GM12878 (cell line): ENCODE data around the gene TRABD2A. TPM values are rescaled to one million over a fixed set of nuclear protein-coding genes. Genes with fewer than 3 reads are reported as not detected.

Source experiments
- ATAC-seq: fragments of 200-7000 bp; cut with Tn5 transposase; 3 replicates; pipeline ENCODE4 v1.9.1; 2020; ENCODE audit warnings: mild to moderate bottlenecking, moderate library complexity
- BruUV-seq: library from RNA; stranded (reverse); fragments of 400-500 nt; replicated peaks from 2 replicates; lab custom pipeline; 2021; lab: Mats Ljungman, UMichigan
- CTCF ChIA-PET: fragments of 300-600 bp; sonication (Branson Sonifier 250); formaldehyde crosslinking; extraction: SDS; loops from one replicate; lab custom pipeline; 2021; ENCODE audit warnings: inconsistent platforms; lab: Yijun Ruan, JAX
- POLR2A ChIA-PET: fragments of 350-600 bp; formaldehyde crosslinking; extraction: SDS; loops from one replicate; lab custom pipeline; 2021; ENCODE audit warnings: inconsistent platforms; lab: Charles Lee
- RAD21 ChIA-PET: fragments of 300-600 bp; sonication (Branson Sonifier 250); formaldehyde crosslinking; loops from one replicate; lab custom pipeline; 2023; ENCODE audit warnings: antibody characterized with exemption; ENCODE audit not compliant: unreplicated experiment; lab: Charles Lee
- SMC1A ChIA-PET: fragments of 300-600 bp; sonication (Branson Sonifier 250); formaldehyde crosslinking; loops from one replicate; lab custom pipeline; 2023; ENCODE audit not compliant: unreplicated experiment, uncharacterized antibody; lab: Charles Lee
- DNase-seq: peaks from one replicate; pipeline ENCODE4 v3.0.0-alpha.2; 2011; ENCODE audit warnings: low read depth, low spot score
- FAIRE-seq: peaks from 3 replicates; lab custom pipeline; 2011; peaks lifted over from hg19 to GRCh38; lab: Jason Lieb, UNC
- H2AFZ ChIP-seq: 2 replicates; pipeline ENCODE4 v1.6.0; 2011; ENCODE audit warnings: low read depth, low read length, control low read depth; ENCODE audit not compliant: control insufficient read depth
- H3K27ac ChIP-seq: 2 replicates; pipeline ENCODE4 v1.5.1; 2011; ENCODE audit warnings: control low read depth; ENCODE audit not compliant: control insufficient read depth, insufficient read depth
- H3K27me3 ChIP-seq, 2 experiments: replicated peaks in 1 of 2; 2 replicates each; pipeline versions ENCODE4 v1.6.0 to v1.6.1; 2011; ENCODE audit warnings: low read length in 1 of 2; ENCODE audit not compliant: control insufficient read depth in 2 of 2, insufficient read depth in 2 of 2
- H3K36me3 ChIP-seq, 2 experiments: 2 replicates each; pipeline ENCODE4 v1.5.1; 2011; ENCODE audit warnings: low read length in 1 of 2; ENCODE audit not compliant: control insufficient read depth in 2 of 2, insufficient read depth in 2 of 2
- H3K4me1 ChIP-seq: 2 replicates; pipeline ENCODE4 v1.6.1; 2011; ENCODE audit warnings: mild to moderate bottlenecking, low read length, moderate library complexity, mixed read lengths; ENCODE audit not compliant: control insufficient read depth, insufficient read depth
- H3K4me2 ChIP-seq: 2 replicates; pipeline ENCODE4 v1.6.0; 2011; ENCODE audit warnings: control low read depth; ENCODE audit not compliant: control insufficient read depth, insufficient read depth
- H3K4me3 ChIP-seq: fragments of 200-600 bp; sonication (generic); 2 replicates; pipeline ENCODE4 v1.5.1; 2016
- H3K79me2 ChIP-seq: 2 replicates; pipeline ENCODE4 v1.6.0; 2011; ENCODE audit warnings: low read length; ENCODE audit not compliant: control insufficient read depth, insufficient read depth
- H3K9ac ChIP-seq: 2 replicates; pipeline ENCODE4 v1.8.0; 2011; ENCODE audit warnings: low read length, control low read depth, mixed read lengths; ENCODE audit not compliant: control insufficient read depth, insufficient read depth
- H3K9me3 ChIP-seq: replicated peaks from 3 replicates; pipeline ENCODE4 v1.5.1; 2011; ENCODE audit warnings: mild to moderate bottlenecking, low read length; ENCODE audit not compliant: control insufficient read depth, insufficient read depth
- H4K20me1 ChIP-seq: 2 replicates; pipeline ENCODE4 v1.6.0; 2011; ENCODE audit not compliant: control insufficient read depth, insufficient read depth
- CBX3 ChIP-seq: fragments of 200-600 bp; sonication (generic); IDR thresholded peaks from 2 replicates; pipeline ENCODE4 v1.6.1; 2016; ENCODE audit warnings: low read depth, borderline replicate concordance
- CHD1 ChIP-seq: IDR thresholded peaks from 2 replicates; pipeline ENCODE4 v1.6.1; 2012; ENCODE audit warnings: low read depth, low read length, improper control_type of control experiment
- FOXM1 ChIP-seq: IDR thresholded peaks from 2 replicates; pipeline ENCODE4 v1.6.1; 2012; ENCODE audit warnings: low read depth, mild to moderate bottlenecking, inconsistent platforms, low read length, moderate library complexity
- HDGF ChIP-seq: fragments of 450-650 bp; IDR thresholded peaks from 2 replicates; pipeline ENCODE4 v1.6.1; 2016; ENCODE audit warnings: antibody characterized with exemption
- JUND ChIP-seq: IDR thresholded peaks from 2 replicates; pipeline ENCODE4 v1.6.1; 2012; ENCODE audit warnings: low read depth, mild to moderate bottlenecking, low read length, improper control_type of control experiment, moderate library complexity
- KLF5 ChIP-seq: fragments of 450-650 bp; IDR thresholded peaks from 2 replicates; pipeline ENCODE4 v1.6.1; 2014; ENCODE audit warnings: mild to moderate bottlenecking; ENCODE audit not compliant: partially characterized antibody
- SMAD5 ChIP-seq: IDR thresholded peaks from 2 replicates; pipeline ENCODE4 v1.6.1; 2016; ENCODE audit warnings: antibody characterized with exemption, low read depth
- TCF7 ChIP-seq: IDR thresholded peaks from 2 replicates; pipeline ENCODE4 v1.6.1; 2014; ENCODE audit warnings: antibody characterized with exemption, borderline replicate concordance
- YY1 ChIP-seq: IDR thresholded peaks from 2 replicates; pipeline ENCODE4 v1.6.1; 2011; ENCODE audit warnings: low read depth, mild to moderate bottlenecking, low read length
- ZZZ3 ChIP-seq: IDR thresholded peaks from 2 replicates; pipeline ENCODE4 v1.6.1; 2011; ENCODE audit warnings: low read depth; ENCODE audit not compliant: control insufficient read depth, insufficient read length
- WGBS: methylation state at CpG from one replicate; pipeline ENCODE4 v1.1.6; 2016; ENCODE audit warnings: low lambda C conversion rate; ENCODE audit not compliant: insufficient replicate concordance, insufficient coverage; ENCODE audit errors: missing lambda C conversion rate; 5-methylcytosine and 5-hydroxymethylcytosine counted together
- in situ Hi-C: fragments of 300-500 bp; cut with MboI; formaldehyde crosslinking; loops from 9 replicates; pipeline ENCODE4 v1.14.3; 2018; ENCODE audit warnings: mixed read lengths
- intact Hi-C: fragments of 100-400 bp; cut with micrococcal nuclease; formaldehyde crosslinking; loops from one replicate; pipeline ENCODE4 v1.14.2; 2022; ENCODE audit not compliant: unreplicated experiment
- polyA plus RNA-seq, 11 experiments: library from polyadenylated mRNA; depleted of rRNA in 4 of 11; unstranded in 6 of 11; stranded (reverse) in 5 of 11; fragments of >200 nt; fragmentation: Nextera tagmentation in 4 of 11; fragmentation: Illumina TruSeq in 1 of 11; extraction: Ambion mirVana in 4 of 11; extraction: Trizol in 1 of 11; gene quantifications; 1 replicate in 1 of 11; 2 replicates in 10 of 11; pipeline versions ENCODE4 v1.2.1 to v1.2.3, GENCODE V29; 2011 to 2016; ENCODE audit warnings: inconsistent platforms in 2 of 11, missing spikeins in 2 of 11, low read depth in 1 of 11
- total RNA-seq, 4 experiments: library from RNA; depleted of rRNA in 3 of 4; stranded (reverse); fragments of >200 nt in 3 of 4; fragmentation: Illumina TruSeq in 1 of 4; extraction: Trizol in 1 of 4; gene quantifications; 2 replicates each; pipeline versions ENCODE4 v1.2.1 to v1.2.3, GENCODE V29; 2013 to 2021
- TF ChIP-seq, protein P1 (sequence below): fragments of 450-650 bp; formaldehyde crosslinking; IDR thresholded peaks from 2 replicates; pipeline ENCODE4 v1.5.0; 2022; ENCODE audit warnings: mild to moderate bottlenecking, missing genetic modification characterization
- TF ChIP-seq, protein P2 (sequence below): IDR thresholded peaks from 2 replicates; pipeline ENCODE4 v1.6.1; 2011; ENCODE audit warnings: mild to moderate bottlenecking, low read depth, low read length, moderate library complexity; ENCODE audit not compliant: insufficient replicate concordance
- TF ChIP-seq, protein P3 (sequence below): fragments of 450-650 bp; IDR thresholded peaks from 2 replicates; pipeline ENCODE4 v1.6.1; 2017; ENCODE audit warnings: low read depth, mild to moderate bottlenecking, moderate library complexity
- TF ChIP-seq, protein P4 (sequence below): fragments of 450-650 bp; IDR thresholded peaks from 2 replicates; pipeline ENCODE4 v1.6.1; 2017; ENCODE audit warnings: mild to moderate bottlenecking, low read depth, inconsistent platforms; ENCODE audit not compliant: poor library complexity, severe bottlenecking

Gene TRABD2A
- total and polyA plus RNA-seq, 10 of the 15 experiments (the other 5 are each of a cell fraction or from before 2014, with no cell fraction given), result 1.4 to 7.6 (median 4.1) TPM

DNA sequence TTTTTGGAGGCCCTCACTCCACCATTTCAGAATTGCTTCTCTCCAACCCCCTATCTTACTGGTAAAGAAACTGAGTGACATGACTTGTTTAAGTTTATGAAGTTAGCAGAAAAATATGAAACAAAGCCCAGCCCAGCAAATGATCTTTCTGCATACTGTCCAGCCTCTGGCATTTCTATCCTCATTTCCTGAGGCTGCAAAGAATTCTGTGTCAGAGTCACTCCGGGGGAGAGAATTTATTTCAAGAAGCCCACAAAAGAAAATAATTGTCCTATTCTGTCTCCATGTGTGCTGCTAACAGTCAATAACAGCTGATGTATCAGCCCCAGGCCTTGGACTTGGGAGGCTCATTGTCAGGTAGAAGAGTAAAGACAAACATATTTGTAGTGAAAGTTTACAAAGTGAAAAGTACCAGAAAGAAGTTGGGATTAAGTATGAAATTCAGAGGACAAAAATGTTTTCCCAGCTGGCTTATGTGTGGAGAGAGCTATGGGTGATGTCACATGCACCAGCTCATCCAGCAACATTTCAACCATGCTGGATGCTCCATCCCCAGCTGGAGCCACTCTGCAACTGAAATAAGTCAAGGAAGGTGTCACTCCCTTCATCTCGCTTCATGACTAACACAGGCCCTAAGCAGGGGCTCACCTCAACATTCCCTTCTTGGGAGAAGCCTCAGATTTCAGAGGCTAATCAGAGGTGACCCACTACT is 42.3 kb downstream of the TRABD2A start:
- ChIA-PET CTCF (interaction anchor here (0.6 to 1.9 kb wide), 4 partner anchors 8 to 87 kb away, joined by 3 to 6 read pairs (median 4); no protein-coding TSS in a partner anchor), SMC1A (interaction anchor here (0.7 to 1.4 kb wide), 3 partner anchors 20 to 97 kb away, joined by 3 read pairs; no protein-coding TSS in a partner anchor), POLR2A (no interaction called here), RAD21 (interaction anchor here (1.0 to 1.8 kb wide), 2 partner anchors 18 to 87 kb away, joined by 3 to 4 read pairs; no protein-coding TSS in a partner anchor)
- 55% methylated on average over 2 of the region's 2 CpGs for WGBS
- ATAC-seq (no peak), FAIRE-seq (no peak), DNase-seq (no peak)
- intact Hi-C loops (no loop called here), in situ Hi-C loops (no loop called here)
- no peaks in the 10 kb centered on the region for H4K20me1 ChIP-seq
- H2AFZ ChIP-seq, result no peak overlapping the region
- H3K4me3 ChIP-seq, result no peak overlapping the region
- H3K4me1 ChIP-seq, result no peaks in the 10 kb centered on the region
- H3K27me3 ChIP-seq, result no peaks in the 10 kb centered on the region
- no peaks in the 10 kb centered on the region for H3K36me3 ChIP-seq
- peaks cover 3% of the 10 kb centered on the region; the same call in 2 of the 3 replicates for H3K9me3 ChIP-seq
- TF ChIP-seq JUND (no peak), SMAD5 (no peak), FOXM1 (no peak), CHD1 (no peak), ZZZ3 (no peak), CBX3 (no peak), TCF7 (no peak), HDGF (no peak), YY1 (no peak), KLF5 (no peak)
- TF ChIP-seq, protein P1, sequence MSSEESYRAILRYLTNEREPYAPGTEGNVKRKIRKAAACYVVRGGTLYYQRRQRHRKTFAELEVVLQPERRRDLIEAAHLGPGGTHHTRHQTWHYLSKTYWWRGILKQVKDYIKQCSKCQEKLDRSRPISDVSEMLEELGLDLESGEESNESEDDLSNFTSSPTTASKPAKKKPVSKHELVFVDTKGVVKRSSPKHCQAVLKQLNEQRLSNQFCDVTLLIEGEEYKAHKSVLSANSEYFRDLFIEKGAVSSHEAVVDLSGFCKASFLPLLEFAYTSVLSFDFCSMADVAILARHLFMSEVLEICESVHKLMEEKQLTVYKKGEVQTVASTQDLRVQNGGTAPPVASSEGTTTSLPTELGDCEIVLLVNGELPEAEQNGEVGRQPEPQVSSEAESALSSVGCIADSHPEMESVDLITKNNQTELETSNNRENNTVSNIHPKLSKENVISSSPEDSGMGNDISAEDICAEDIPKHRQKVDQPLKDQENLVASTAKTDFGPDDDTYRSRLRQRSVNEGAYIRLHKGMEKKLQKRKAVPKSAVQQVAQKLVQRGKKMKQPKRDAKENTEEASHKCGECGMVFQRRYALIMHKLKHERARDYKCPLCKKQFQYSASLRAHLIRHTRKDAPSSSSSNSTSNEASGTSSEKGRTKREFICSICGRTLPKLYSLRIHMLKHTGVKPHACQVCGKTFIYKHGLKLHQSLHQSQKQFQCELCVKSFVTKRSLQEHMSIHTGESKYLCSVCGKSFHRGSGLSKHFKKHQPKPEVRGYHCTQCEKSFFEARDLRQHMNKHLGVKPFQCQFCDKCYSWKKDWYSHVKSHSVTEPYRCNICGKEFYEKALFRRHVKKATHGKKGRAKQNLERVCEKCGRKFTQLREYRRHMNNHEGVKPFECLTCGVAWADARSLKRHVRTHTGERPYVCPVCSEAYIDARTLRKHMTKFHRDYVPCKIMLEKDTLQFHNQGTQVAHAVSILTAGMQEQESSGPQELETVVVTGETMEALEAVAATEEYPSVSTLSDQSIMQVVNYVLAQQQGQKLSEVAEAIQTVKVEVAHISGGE (CRISPR knock-in tag), result no peak
- TF ChIP-seq, protein P2, sequence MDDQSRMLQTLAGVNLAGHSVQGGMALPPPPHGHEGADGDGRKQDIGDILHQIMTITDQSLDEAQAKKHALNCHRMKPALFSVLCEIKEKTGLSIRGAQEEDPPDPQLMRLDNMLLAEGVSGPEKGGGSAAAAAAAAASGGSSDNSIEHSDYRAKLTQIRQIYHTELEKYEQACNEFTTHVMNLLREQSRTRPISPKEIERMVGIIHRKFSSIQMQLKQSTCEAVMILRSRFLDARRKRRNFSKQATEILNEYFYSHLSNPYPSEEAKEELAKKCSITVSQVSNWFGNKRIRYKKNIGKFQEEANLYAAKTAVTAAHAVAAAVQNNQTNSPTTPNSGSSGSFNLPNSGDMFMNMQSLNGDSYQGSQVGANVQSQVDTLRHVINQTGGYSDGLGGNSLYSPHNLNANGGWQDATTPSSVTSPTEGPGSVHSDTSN, result no peak
- TF ChIP-seq, protein P3, sequence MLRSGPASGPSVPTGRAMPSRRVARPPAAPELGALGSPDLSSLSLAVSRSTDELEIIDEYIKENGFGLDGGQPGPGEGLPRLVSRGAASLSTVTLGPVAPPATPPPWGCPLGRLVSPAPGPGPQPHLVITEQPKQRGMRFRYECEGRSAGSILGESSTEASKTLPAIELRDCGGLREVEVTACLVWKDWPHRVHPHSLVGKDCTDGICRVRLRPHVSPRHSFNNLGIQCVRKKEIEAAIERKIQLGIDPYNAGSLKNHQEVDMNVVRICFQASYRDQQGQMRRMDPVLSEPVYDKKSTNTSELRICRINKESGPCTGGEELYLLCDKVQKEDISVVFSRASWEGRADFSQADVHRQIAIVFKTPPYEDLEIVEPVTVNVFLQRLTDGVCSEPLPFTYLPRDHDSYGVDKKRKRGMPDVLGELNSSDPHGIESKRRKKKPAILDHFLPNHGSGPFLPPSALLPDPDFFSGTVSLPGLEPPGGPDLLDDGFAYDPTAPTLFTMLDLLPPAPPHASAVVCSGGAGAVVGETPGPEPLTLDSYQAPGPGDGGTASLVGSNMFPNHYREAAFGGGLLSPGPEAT, result no peak
- TF ChIP-seq, protein P4, sequence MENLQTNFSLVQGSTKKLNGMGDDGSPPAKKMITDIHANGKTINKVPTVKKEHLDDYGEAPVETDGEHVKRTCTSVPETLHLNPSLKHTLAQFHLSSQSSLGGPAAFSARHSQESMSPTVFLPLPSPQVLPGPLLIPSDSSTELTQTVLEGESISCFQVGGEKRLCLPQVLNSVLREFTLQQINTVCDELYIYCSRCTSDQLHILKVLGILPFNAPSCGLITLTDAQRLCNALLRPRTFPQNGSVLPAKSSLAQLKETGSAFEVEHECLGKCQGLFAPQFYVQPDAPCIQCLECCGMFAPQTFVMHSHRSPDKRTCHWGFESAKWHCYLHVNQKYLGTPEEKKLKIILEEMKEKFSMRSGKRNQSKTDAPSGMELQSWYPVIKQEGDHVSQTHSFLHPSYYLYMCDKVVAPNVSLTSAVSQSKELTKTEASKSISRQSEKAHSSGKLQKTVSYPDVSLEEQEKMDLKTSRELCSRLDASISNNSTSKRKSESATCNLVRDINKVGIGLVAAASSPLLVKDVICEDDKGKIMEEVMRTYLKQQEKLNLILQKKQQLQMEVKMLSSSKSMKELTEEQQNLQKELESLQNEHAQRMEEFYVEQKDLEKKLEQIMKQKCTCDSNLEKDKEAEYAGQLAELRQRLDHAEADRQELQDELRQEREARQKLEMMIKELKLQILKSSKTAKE, result no peak
- no TSS peak for BruUV-seq
- no peak overlapping the region for H3K27ac ChIP-seq
- no peak overlapping the region for H3K9ac ChIP-seq
- H3K79me2 ChIP-seq, result no peaks in the 10 kb centered on the region
- no peak overlapping the region for H3K4me2 ChIP-seq
